A549 treated with AZD9567 at 1 μM for 4 hours (cell line): ENCODE measurements around the gene RASGEF1C. TPM values are rescaled to one million over a fixed set of nuclear protein-coding genes. Genes with fewer than 3 reads are reported as not detected.

Source experiments
- total RNA-seq: library from RNA; stranded (reverse); fragments of 200-300 nt; extraction: Qiagen RNA extraction; gene quantifications from 5 replicates; pipeline ENCODE4 v1.2.3, GENCODE V29; 2022; ENCODE audit not compliant: insufficient read depth

Gene RASGEF1C
- total RNA-seq = 0.09 to 0.12 TPM (median 0.10 TPM) in 3 of 5 replicates, not detected in the others

DNA sequence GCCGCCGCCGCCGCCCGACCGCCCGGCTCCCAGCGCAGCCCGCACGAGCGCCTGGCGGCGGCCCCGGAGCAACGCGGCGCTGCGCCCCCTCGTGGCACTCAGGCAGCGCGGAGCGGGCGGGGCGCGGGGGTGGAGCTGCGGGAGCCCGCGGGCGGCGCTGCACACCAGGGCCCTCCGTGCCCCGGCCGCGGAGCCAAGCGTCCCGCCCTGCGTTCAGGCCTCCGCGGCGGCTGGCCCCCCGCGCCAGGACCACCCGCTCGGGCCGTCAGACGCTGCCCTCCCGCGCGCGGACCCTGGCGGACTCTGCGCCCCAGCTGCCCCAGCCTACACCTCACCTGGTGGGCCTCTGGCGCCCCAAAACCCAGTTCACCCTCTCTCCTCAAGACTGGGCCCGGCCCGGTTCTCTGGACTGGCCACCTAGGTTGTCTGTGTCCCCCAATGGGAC lies at the start of gene RASGEF1C:
TSS of gene RASGEF1C (minus strand) at position 75 of the 445 bp plus-strand sequence. CDS start 71,159 bp downstream, outside the sequence.

DNA sequence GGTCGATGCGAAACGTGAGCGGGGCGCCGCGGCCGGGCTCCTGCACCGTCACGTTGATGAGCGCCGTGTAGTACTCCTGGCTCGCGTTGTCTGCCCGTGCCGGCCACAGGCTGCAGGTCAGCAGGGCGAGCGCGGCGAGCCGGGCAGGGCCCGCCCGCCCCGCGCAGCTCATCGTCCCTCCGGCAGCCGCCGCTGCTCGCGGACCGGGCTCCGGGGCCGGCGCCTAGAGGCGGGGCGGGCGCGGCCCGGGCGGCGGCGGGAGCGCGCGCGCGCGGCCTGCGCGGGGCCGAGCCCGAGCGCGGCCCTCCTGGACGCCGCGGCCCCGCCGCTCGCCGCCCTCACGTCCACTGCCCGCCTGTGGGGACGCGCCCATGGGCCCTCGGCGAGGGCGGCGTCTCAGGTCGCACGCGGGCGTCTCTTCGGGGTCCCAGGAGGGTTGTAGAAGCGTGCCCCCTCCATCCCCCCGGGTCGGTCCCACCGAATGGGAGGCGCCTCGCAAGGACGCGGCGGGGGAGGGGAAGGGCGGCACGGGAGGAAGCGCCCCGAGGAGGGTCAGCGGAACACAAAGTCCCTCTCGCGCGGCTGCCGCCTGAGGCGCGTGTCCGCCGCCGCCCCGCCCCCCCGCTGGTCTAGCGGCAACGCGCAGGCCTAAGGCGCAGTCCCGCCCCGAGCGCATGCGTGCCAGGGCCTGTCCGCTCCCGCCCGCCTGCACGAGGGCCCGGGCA lies 137.3 kb downstream of the RASGEF1C start, which contains the start of gene RNF130:
TSS of gene RNF130 (minus strand) at position 229 of the 725 bp plus-strand sequence. CDS start at position 172, 57 bp downstream.

Other genes starting within 250 kb of the RASGEF1C start
- 37.8 to 45.1 TPM (median 42.4 TPM) in 5 replicates for gene RNF130, start 137.5 kb downstream of the RASGEF1C start, total RNA-seq
- gene MAPK9, start 82.9 kb upstream of the RASGEF1C start, total RNA-seq = 35.2 to 49.4 TPM (median 41.0 TPM) in 5 replicates
- gene GFPT2, start 144.1 kb upstream of the RASGEF1C start, total RNA-seq = 51.4 to 57.9 TPM (median 53.6 TPM) in 5 replicates